Activated T-cell treated with anti-CD3 and anti-CD28 coated beads, Interleukin-2, amount 50 U/mL, for 48 hours (primary cell): ENCODE results near the gene WHAMM.

ENCODE experiments used
- DNase-seq, 2 experiments: peaks; one replicate each; pipeline ENCODE4 v3.0.0-alpha.2; 2020

Gene WHAMM

DNA sequence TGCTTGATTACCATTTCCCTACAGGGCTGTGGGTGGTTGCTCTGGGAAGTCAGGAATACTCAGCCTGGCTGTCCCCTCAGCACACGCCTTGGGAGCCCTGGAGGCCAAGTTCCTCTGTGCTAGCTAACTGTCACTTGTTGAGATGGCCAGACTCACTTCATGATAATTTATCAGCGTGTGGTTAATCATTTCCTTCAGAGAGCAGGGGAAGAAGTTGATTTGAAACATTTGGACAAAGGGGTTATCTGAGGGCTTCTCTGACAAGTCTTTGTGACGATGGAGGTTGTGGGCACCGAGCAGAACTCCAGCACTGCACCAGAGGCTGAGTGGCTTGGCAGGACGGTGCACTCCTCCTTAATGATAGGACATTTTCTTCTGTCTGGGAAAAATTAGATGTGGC, 61.9 kb downstream of the WHAMM start:
- DNase-seq: no peak

DNA sequence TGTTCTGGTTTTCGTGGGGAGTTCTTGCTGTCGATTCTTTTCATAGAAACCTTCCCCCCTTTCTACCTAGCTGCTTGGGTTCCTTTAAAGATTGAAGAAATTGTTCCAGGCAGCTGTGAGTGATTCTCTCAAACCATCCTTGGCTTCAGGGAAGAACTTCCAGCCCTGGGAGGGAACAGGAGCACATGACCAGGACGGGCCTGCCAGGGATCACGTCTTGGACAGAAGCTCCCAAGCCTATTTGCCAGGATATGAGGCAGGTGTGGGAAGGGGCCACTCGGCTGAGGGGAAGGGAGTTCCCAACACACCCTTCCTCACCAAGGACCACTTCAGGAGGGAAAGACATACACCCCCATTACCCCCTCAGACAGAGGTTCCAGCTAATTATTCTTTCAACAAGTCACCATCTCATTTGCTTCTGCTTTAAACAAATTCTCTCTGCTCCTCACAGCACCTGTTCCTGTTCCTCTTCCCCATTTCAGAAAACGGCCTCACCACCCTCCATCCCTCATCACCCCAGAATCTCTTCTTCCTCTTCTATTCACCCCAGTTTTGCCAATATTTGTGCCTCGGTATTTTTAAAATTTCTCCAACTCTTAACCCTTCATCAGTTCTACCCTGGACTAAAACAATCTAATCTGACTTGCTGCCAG, 62.5 kb downstream of the WHAMM start:
- DNase-seq: no peak

DNA sequence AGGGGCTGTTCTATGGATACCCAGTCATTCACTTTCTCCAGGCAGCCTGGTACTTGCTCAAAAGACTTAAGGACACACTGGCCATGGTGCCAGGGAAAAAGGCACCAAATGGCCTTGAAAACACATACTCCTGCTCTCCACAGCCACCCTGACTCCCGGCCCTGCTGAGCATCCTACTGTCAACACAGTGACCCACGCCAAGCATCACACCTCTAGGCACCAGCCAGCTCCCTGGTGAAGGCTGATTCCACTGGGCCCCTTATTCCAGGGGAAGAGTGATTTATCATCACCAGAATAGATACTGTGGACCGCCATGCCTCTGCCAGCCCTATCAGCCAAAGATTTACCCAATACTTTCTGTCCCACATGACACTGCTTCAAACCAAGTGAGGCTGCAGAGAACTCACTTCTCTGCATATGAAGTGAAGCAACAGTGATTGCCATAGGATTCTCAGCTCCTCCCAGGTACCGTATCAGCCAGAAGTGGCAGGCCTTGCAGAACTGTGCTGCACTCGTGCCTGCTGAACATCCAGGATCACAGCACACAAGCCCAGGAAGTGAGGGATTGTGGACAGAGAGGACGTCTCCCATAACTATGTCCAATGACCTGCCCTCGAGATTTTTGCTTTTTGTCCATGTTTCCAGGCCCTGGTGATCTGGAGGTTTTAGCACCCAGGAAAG, 63.7 kb downstream of the WHAMM start:
- DNase-seq: no peak

DNA sequence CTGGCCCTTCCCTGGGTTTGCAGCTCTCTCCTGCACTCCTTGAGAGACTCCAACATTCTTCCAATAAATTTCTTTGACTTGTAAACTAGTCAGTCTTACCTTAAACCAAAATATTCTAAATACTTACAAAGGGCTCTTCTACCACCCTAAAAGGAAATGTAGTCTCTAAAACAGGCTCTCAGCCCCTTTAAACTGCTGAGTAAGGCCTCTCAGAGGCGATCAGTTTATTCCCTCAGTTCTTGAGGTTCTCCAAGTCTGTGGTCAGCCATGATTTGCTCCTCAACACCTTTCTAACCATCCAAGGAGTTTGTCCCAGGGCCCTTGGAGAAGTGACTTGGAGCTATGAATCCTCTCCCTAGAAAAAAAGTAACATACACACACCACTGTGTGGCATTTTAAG, 64.8 kb downstream of the WHAMM start:
- DNase-seq: no peak

DNA sequence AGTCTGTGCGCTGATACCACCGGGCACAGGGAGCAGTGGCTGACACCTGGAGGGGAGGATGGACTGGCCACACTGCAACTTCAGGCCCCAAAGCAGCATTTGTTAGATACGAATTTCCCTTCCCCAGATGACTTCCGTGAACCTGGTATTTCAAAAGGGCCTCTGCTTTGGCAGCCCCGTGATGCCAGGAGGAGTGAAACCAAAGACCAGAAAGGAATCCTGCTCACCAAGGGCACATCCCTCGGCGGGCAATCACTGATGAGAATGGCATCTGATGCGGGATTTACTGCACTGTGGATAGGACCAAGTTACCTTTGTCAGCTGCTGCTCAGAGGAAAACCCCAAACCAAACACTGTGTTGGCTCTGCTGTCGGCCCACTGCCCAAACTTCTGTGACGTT, 65.5 kb downstream of the WHAMM start:
- DNase-seq: no peak

DNA sequence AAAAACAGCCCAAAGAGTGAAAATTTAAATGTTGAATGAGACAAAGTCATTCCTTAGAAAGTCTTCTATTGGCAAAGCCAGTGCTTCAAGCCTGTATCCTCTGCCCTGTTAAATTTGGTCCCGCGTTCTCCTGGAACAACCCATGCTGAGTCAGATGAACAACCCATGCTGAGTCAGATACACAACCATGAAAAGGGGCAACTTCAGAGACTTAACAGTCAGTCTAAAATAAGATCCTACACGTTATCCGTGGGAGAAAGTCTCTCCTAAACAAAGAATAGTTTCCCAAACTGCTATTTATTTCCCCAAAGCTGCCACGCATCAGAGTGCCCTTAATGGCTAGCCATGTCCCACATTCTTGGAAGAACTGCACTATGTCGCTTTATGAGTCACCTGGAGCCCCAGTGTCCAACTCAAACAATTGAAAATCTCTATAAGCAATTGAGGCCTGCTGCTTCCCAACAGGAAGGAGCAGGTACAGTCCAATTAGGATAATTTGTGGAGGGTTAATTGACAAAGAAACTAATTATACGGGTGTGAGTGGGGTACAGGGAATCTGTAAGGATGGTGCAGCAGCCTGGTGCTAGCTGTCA, 66.1 kb downstream of the WHAMM start:
- no peak for DNase-seq

DNA sequence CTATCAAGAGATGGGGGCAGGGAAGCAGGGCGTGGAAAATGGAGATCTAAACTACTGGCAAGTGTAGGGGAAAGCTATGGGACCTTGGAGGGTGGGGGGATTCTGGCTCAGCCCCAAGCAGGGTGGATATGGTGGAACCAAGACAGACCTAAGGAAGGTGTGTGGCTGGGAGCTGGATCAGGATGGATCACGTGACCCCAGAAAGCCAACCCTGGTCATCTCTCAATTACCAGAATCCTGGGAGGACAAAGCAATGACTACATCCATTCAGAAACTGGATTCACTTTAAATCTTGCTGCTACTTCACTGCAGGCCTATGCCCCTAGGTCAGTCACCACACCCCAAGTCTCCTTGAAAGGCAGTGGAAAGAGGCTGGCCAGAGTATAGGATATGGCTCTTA, 68.4 kb downstream of the WHAMM start:
- no peak for DNase-seq

DNA sequence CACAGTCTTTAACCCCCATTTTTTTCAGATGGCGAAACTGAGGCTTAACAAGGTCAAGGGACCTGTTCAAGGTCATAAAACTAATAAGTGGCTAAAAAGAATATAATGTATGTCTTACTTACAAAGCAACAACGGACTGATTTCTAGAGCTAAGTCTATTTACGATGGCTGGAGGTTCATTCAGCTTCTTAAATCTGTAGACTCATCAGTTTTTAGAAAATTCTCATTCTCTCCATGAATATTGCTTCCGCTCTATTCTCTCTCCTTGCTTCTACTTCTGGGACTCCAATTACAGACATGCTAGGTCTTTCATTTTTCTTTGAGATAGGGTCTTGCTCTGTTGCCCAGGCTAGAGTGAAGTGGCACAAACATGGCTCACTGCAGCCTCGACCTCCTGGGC, 68.9 kb downstream of the WHAMM start:
- no peak for DNase-seq

DNA sequence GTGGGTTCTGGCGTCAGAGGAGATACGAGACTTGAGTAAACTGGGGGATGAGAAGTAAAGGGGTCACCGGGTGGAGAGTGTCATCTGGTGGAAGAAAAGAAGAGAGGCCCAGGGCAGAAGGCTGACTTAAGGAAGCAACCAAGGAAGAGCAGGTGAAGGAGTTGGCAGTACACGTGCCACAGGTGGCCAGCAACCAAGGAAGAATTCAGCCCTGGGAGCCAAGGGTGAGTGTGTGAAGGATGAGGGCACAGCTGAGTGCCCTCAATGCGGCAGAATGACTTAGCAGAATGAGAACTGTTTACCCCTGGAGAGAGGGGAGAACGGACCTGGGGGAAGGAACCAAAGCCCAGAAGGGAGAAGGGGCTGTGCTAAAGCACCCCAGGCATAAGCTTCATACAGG, 71.3 kb downstream of the WHAMM start:
- DNase-seq: no peak

DNA sequence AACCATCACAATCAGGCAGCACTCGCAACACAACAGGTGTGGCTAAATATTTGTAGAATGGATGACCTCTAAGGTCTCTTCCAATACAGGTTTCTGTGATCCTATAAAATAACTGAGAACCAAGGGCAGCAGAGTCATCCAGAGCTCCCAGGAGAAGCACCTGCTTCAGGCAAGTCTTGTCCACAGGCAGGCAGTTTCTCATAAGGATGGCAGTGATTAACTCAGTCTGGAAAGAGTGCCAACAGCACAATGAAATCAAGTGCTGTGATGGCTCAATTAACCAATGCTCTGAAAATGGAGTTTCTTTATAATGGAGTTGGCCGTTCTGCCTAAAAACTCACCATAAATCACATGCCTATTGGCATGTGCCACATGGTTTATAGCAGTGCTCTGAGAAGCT, 72.3 kb downstream of the WHAMM start:
- no peak for DNase-seq

DNA sequence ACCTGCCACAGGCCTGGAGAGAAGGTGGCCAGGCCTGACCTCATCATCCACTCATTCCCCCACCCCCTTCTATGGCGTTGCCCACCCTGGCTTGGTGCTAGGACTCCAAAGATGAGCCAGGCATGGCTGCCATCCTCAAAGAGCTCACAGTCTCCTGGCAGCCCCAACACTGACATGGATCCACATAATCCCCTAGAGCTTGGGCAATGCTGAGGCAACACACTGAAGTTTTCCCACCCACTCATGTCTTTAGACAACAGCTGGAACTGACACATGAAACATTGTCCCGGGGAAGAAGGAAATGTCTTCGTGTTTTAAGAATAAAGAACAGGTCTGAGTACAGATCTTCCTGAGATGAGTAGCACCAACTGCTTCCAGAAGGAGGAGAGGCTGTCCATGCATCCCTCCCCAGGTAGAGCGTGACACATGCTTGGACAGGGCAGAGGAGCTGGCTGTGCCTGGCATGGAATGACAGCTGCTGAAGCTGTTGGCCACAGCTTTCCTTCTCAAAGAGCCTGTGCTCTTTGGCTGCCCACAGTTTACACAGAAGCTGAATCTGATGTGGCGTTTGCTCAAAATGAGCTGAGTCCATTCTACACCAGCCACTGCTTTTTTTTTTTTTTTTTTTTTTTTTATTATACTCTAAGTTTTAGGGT, 73.0 kb downstream of the WHAMM start:
- no peak for DNase-seq
